ENCODE results near the gene SAMHD1.
A peak's percentile ranks its signal among the peaks of the same experiment; 100 is the strongest.
"Not testable (repeated sequence)": the region's sequence is repeated elsewhere in the genome, so short reads cannot be mapped to it uniquely, and the experiment has no call there.

SAMHD1 gene

GRCh38 chr20:36974660-36975059 is 23.2 kb upstream of the SAMHD1 start:
- Histone ChIP-seq H3K4me3 (ENCODE audit: low read depth in 1 of 2, low read length in 2 of 2) (no peak overlapping the region), H3K27ac (ENCODE audit: low read length) (no peak overlapping the region)

GRCh38 chr20:36971103-36971502 is 19.6 kb upstream of the SAMHD1 start:
- no peaks in the 10 kb centered on the region for H3K27me3 ChIP-seq (ENCODE audit: low read depth, low read length)

More at GRCh38 chr20:36974660-36975059, 23.2 kb upstream of the SAMHD1 start:
- Histone ChIP-seq H3K27me3 (ENCODE audit: low read depth, low read length) (no peaks in the 10 kb centered on the region), H3K9me3 (ENCODE audit: control insufficient read depth in 1 of 2, low read length in 2 of 2) (no peaks in the 10 kb centered on the region), H3K36me3 (ENCODE audit: control insufficient read depth in 1 of 2, insufficient read depth in 2 of 2, low read length in 2 of 2) (no peaks in the 10 kb centered on the region), H3K4me1 (ENCODE audit: control insufficient read depth in 1 of 2, insufficient read depth in 2 of 2, low read length in 2 of 2) (no peaks in the 10 kb centered on the region)

GRCh38 chr20:36969478-36970186 is 18.1 kb upstream of the SAMHD1 start:
- Histone ChIP-seq H3K4me1 (ENCODE audit: control insufficient read depth in 1 of 2, insufficient read depth in 2 of 2, low read length in 2 of 2) (no peaks in the 10 kb centered on the region), H3K4me3 (ENCODE audit: low read depth in 1 of 2, low read length in 2 of 2) (no peak overlapping the region), H3K36me3 (ENCODE audit: control insufficient read depth in 1 of 2, insufficient read depth in 2 of 2, low read length in 2 of 2) (no peaks in the 10 kb centered on the region), H3K27me3 (ENCODE audit: low read depth, low read length) (no peaks in the 10 kb centered on the region), H3K27ac (ENCODE audit: low read length) (peak overlapping the region; percentile 24), H3K9me3 (ENCODE audit: control insufficient read depth in 1 of 2, low read length in 2 of 2) (no peaks in the 10 kb centered on the region)

More at GRCh38 chr20:36971103-36971502, 19.6 kb upstream of the SAMHD1 start:
- no peaks in the 10 kb centered on the region for H3K4me1 ChIP-seq (ENCODE audit: control insufficient read depth in 1 of 2, insufficient read depth in 2 of 2, low read length in 2 of 2)
- H3K9me3 ChIP-seq (ENCODE audit: control insufficient read depth in 1 of 2, low read length in 2 of 2): no peaks in the 10 kb centered on the region
- no peak overlapping the region for H3K27ac ChIP-seq (ENCODE audit: low read length)
- H3K36me3 ChIP-seq (ENCODE audit: control insufficient read depth in 1 of 2, insufficient read depth in 2 of 2, low read length in 2 of 2): no peaks in the 10 kb centered on the region
- no peak overlapping the region for H3K4me3 ChIP-seq (ENCODE audit: low read depth in 1 of 2, low read length in 2 of 2)

GRCh38 chr20:36969051-36969450 is 17.5 kb upstream of the SAMHD1 start:
- H3K4me3 ChIP-seq (ENCODE audit: low read depth in 1 of 2, low read length in 2 of 2): no peak overlapping the region
- H3K9me3 ChIP-seq (ENCODE audit: control insufficient read depth in 1 of 2, low read length in 2 of 2): no peaks in the 10 kb centered on the region
- peak overlapping the region; percentile 24 for H3K27ac ChIP-seq (ENCODE audit: low read length)
- no peaks in the 10 kb centered on the region for H3K27me3 ChIP-seq (ENCODE audit: low read depth, low read length)
- H3K36me3 ChIP-seq (ENCODE audit: control insufficient read depth in 1 of 2, insufficient read depth in 2 of 2, low read length in 2 of 2): no peaks in the 10 kb centered on the region
- no peaks in the 10 kb centered on the region for H3K4me1 ChIP-seq (ENCODE audit: control insufficient read depth in 1 of 2, insufficient read depth in 2 of 2, low read length in 2 of 2)

- H3K4me1 ChIP-seq (ENCODE audit: control insufficient read depth in 1 of 2, insufficient read depth in 2 of 2, low read length in 2 of 2): no peaks in the 10 kb centered on the region
- peaks cover 0 to 2% of the 10 kb centered on the region in 2 donors for H3K9me3 ChIP-seq (ENCODE audit: control insufficient read depth in 1 of 2, low read length in 2 of 2)
- H3K36me3 ChIP-seq (ENCODE audit: control insufficient read depth in 1 of 2, insufficient read depth in 2 of 2, low read length in 2 of 2): no peaks in the 10 kb centered on the region
- H3K27ac ChIP-seq (ENCODE audit: low read length): no peak overlapping the region
- no peaks in the 10 kb centered on the region for H3K27me3 ChIP-seq (ENCODE audit: low read depth, low read length)
- no peak overlapping the region for H3K4me3 ChIP-seq (ENCODE audit: low read depth in 1 of 2, low read length in 2 of 2)
Observed at GRCh38 chr20:36967636-36968035, 16.1 kb upstream of the SAMHD1 start.

GRCh38 chr20:36966965-36967364 is 15.5 kb upstream of the SAMHD1 start:
- H3K36me3 ChIP-seq (ENCODE audit: control insufficient read depth in 1 of 2, insufficient read depth in 2 of 2, low read length in 2 of 2); H3K4me3 ChIP-seq (ENCODE audit: low read depth in 1 of 2, low read length in 2 of 2); H3K9me3 ChIP-seq (ENCODE audit: control insufficient read depth in 1 of 2, low read length in 2 of 2); H3K27ac ChIP-seq (ENCODE audit: low read length); H3K4me1 ChIP-seq (ENCODE audit: control insufficient read depth in 1 of 2, insufficient read depth in 2 of 2, low read length in 2 of 2); H3K27me3 ChIP-seq (ENCODE audit: low read depth, low read length): not testable (repeated sequence)

GRCh38 chr20:36962354-36962941 is 10.9 kb upstream of the SAMHD1 start:
- not testable (repeated sequence) for H3K4me1 ChIP-seq (ENCODE audit: control insufficient read depth in 1 of 2, insufficient read depth in 2 of 2, low read length in 2 of 2); H3K4me3 ChIP-seq (ENCODE audit: low read depth in 1 of 2, low read length in 2 of 2); H3K36me3 ChIP-seq (ENCODE audit: control insufficient read depth in 1 of 2, insufficient read depth in 2 of 2, low read length in 2 of 2); H3K27ac ChIP-seq (ENCODE audit: low read length); H3K9me3 ChIP-seq (ENCODE audit: control insufficient read depth in 1 of 2, low read length in 2 of 2); H3K27me3 ChIP-seq (ENCODE audit: low read depth, low read length)

GRCh38 chr20:36959242-36959641 is 7.7 kb upstream of the SAMHD1 start:
- peaks cover 6 to 11% of the 10 kb centered on the region in 2 donors for H3K4me1 ChIP-seq (ENCODE audit: control insufficient read depth in 1 of 2, insufficient read depth in 2 of 2, low read length in 2 of 2)
- H3K9me3 ChIP-seq (ENCODE audit: control insufficient read depth in 1 of 2, low read length in 2 of 2): peaks cover 0 to 4% of the 10 kb centered on the region in 2 donors
- no peak overlapping the region for H3K27ac ChIP-seq (ENCODE audit: low read length)
- no peaks in the 10 kb centered on the region for H3K36me3 ChIP-seq (ENCODE audit: control insufficient read depth in 1 of 2, insufficient read depth in 2 of 2, low read length in 2 of 2)
- no peaks in the 10 kb centered on the region for H3K27me3 ChIP-seq (ENCODE audit: low read depth, low read length)
- H3K4me3 ChIP-seq (ENCODE audit: low read depth in 1 of 2, low read length in 2 of 2): no peak overlapping the region

GRCh38 chr20:36957875-36958667 is 6.6 kb upstream of the SAMHD1 start:
- no peaks in the 10 kb centered on the region for H3K36me3 ChIP-seq (ENCODE audit: control insufficient read depth in 1 of 2, insufficient read depth in 2 of 2, low read length in 2 of 2)
- H3K4me1 ChIP-seq (ENCODE audit: control insufficient read depth in 1 of 2, insufficient read depth in 2 of 2, low read length in 2 of 2): peaks cover 6 to 11% of the 10 kb centered on the region in 2 donors
- H3K9me3 ChIP-seq (ENCODE audit: control insufficient read depth in 1 of 2, low read length in 2 of 2): peaks cover 0 to 4% of the 10 kb centered on the region in 2 donors
- no peaks in the 10 kb centered on the region for H3K27me3 ChIP-seq (ENCODE audit: low read depth, low read length)
- no peak overlapping the region for H3K4me3 ChIP-seq (ENCODE audit: low read depth in 1 of 2, low read length in 2 of 2)
- no peak overlapping the region for H3K27ac ChIP-seq (ENCODE audit: low read length)

- Histone ChIP-seq H3K4me3 (ENCODE audit: low read depth in 1 of 2, low read length in 2 of 2) (no peak overlapping the region), H3K36me3 (ENCODE audit: control insufficient read depth in 1 of 2, insufficient read depth in 2 of 2, low read length in 2 of 2) (no peaks in the 10 kb centered on the region), H3K27ac (ENCODE audit: low read length) (no peak overlapping the region), H3K9me3 (ENCODE audit: control insufficient read depth in 1 of 2, low read length in 2 of 2) (no peaks in the 10 kb centered on the region), H3K27me3 (ENCODE audit: low read depth, low read length) (no peaks in the 10 kb centered on the region), H3K4me1 (ENCODE audit: control insufficient read depth in 1 of 2, insufficient read depth in 2 of 2, low read length in 2 of 2) (peaks cover 9 to 11% of the 10 kb centered on the region in 2 donors)
Observed at GRCh38 chr20:36956674-36957073, 5.2 kb upstream of the SAMHD1 start.

- Histone ChIP-seq H3K36me3 (ENCODE audit: control insufficient read depth in 1 of 2, insufficient read depth in 2 of 2, low read length in 2 of 2) (no peaks in the 10 kb centered on the region), H3K4me3 (ENCODE audit: low read depth in 1 of 2, low read length in 2 of 2) (no peak overlapping the region), H3K4me1 (ENCODE audit: control insufficient read depth in 1 of 2, insufficient read depth in 2 of 2, low read length in 2 of 2) (peaks cover 9 to 11% of the 10 kb centered on the region in 2 donors), H3K27ac (ENCODE audit: low read length) (no peak overlapping the region), H3K27me3 (ENCODE audit: low read depth, low read length) (no peaks in the 10 kb centered on the region), H3K9me3 (ENCODE audit: control insufficient read depth in 1 of 2, low read length in 2 of 2) (no peaks in the 10 kb centered on the region)
Observed at GRCh38 chr20:36956016-36956415, 4.5 kb upstream of the SAMHD1 start.
